HG03575 (cell line): ENCODE data around the gene COTL1.
"Not testable (repeated sequence)": the region's sequence is repeated elsewhere in the genome, so short reads cannot be mapped to it uniquely, and the experiment has no call there.

ENCODE experiments used
- ATAC-seq: cut with Tn5 transposase; IDR thresholded peaks from one replicate; pipeline ENCODE4 v1.9.1; 2021; ENCODE audit not compliant: unreplicated experiment, insufficient number of reproducible peaks, low FRiP score; ENCODE audit errors: extremely low read depth

COTL1 gene

GRCh38 chr16:84524941-84525581, 92.8 kb downstream of the COTL1 start:
- ATAC-seq = not testable (repeated sequence)

- no peak for ATAC-seq
These were observed 93.4 kb downstream of the COTL1 start for GRCh38 chr16:84524346-84524920.

GRCh38 chr16:84521497-84521770, 96.4 kb downstream of the COTL1 start:
- ATAC-seq = no peak

GRCh38 chr16:84520725-84521496, 97.0 kb downstream of the COTL1 start:
- no peak for ATAC-seq

GRCh38 chr16:84519855-84520254, 98.0 kb downstream of the COTL1 start:
- no peak for ATAC-seq

- no peak for ATAC-seq
These were observed 99.0 kb downstream of the COTL1 start for GRCh38 chr16:84518804-84519341.

GRCh38 chr16:84518220-84518619, 99.7 kb downstream of the COTL1 start:
- ATAC-seq = not testable (repeated sequence)

- no peak for ATAC-seq
These were observed 100.5 kb downstream of the COTL1 start for GRCh38 chr16:84517366-84517765.
